Hepatocyte (in vitro differentiated cells): ENCODE measurements around the gene RBM8A.

Experiments used
- CTCF ChIP-seq: fragments of 200-600 bp; sonication (generic); IDR thresholded peaks from 2 replicates; pipeline ENCODE4 v1.5.1; 2016; ENCODE audit warnings: antibody characterized with exemption, mild to moderate bottlenecking; ENCODE audit not compliant: poor library complexity
- EZH2 ChIP-seq: fragments of 200-600 bp; sonication (generic); IDR thresholded peaks from 2 replicates; pipeline ENCODE4 v1.6.1; 2016; ENCODE audit warnings: antibody characterized with exemption, mild to moderate bottlenecking, borderline replicate concordance

- TF ChIP-seq CTCF (no peak), EZH2 (no peak)
Measured at GRCh38 chr1:145956781-145957442, 29.6 kb upstream of the RBM8A start.
